ENCODE results near the gene TRAPPC10. TPM values are rescaled to one million over a fixed set of nuclear protein-coding genes. Genes with fewer than 3 reads are reported as not detected.

Gene TRAPPC10
- polyA plus RNA-seq, 1 experiment: 26.0 TPM

- no peaks in the 10 kb centered on the region for H3K9me3 ChIP-seq (ENCODE audit: control insufficient read depth, insufficient read depth, low read length)
- ChIA-PET POLR2A (no interaction called here), CTCF (no interaction called here)
- H3K4me3 ChIP-seq (ENCODE audit: low read depth, low read length): no peak overlapping the region
- H3K27me3 ChIP-seq (ENCODE audit: control insufficient read depth, insufficient read depth, low read length): no peaks in the 10 kb centered on the region
- no peak overlapping the region for H3K27ac ChIP-seq (ENCODE audit: low read depth, low read length)
- DNase-seq (ENCODE audit: low read depth, low spot score): no peak
- TF ChIP-seq CTCF (IDR thresholded peaks at IDR 0.05; ENCODE audit: low read depth, low read length): no peak
Measured at GRCh38 chr21:44043613-44044012, 31.5 kb downstream of the TRAPPC10 start.

DNA sequence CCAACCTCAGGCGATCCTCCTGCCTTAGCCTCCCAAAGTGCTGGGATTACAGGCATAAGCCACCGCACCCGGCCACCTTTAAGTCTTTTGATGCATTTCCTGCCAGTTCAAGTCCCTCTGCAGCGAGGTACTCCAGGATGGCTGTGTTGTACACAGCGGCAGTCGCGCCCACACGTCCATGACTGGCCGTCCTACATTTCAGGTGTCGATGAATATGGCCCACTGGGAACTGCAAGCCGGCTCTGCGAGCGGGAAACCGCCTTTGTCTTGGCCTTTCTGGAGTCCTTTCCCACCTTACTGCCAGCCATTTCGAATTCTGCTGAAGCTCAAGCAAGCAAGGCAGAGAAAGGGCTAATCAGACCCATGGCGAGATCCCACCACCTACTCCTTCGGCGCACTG, 34.6 kb downstream of the TRAPPC10 start:
- no peaks in the 10 kb centered on the region for H3K27me3 ChIP-seq (ENCODE audit: control insufficient read depth, insufficient read depth, low read length)
- no peak for DNase-seq (ENCODE audit: low read depth, low spot score)
- no peak for TF ChIP-seq CTCF (IDR thresholded peaks at IDR 0.05; ENCODE audit: low read depth, low read length)
- H3K27ac ChIP-seq (ENCODE audit: low read depth, low read length): no peak overlapping the region
- ChIA-PET POLR2A (no interaction called here), CTCF (interaction anchor here (0.7 kb wide), 1 partner anchor 17 kb away, joined by 5 read pairs; no protein-coding TSS in a partner anchor)
- no peaks in the 10 kb centered on the region for H3K9me3 ChIP-seq (ENCODE audit: control insufficient read depth, insufficient read depth, low read length)
- no peak overlapping the region for H3K4me3 ChIP-seq (ENCODE audit: low read depth, low read length)

- DNase-seq (ENCODE audit: low read depth, low spot score): no peak
- no peak for TF ChIP-seq CTCF (IDR thresholded peaks at IDR 0.05; ENCODE audit: low read depth, low read length)
- Histone ChIP-seq H3K4me3 (ENCODE audit: low read depth, low read length) (no peak overlapping the region), H3K27ac (ENCODE audit: low read depth, low read length) (no peak overlapping the region), H3K9me3 (ENCODE audit: control insufficient read depth, insufficient read depth, low read length) (no peaks in the 10 kb centered on the region), H3K27me3 (ENCODE audit: control insufficient read depth, insufficient read depth, low read length) (no peaks in the 10 kb centered on the region)
- ChIA-PET CTCF (interaction anchor here (0.7 kb wide), 1 partner anchor 40 kb away, joined by 6 read pairs; no protein-coding TSS in a partner anchor), POLR2A (no interaction called here)
Measured at GRCh38 chr21:44047996-44048560, 36.0 kb downstream of the TRAPPC10 start.

DNA sequence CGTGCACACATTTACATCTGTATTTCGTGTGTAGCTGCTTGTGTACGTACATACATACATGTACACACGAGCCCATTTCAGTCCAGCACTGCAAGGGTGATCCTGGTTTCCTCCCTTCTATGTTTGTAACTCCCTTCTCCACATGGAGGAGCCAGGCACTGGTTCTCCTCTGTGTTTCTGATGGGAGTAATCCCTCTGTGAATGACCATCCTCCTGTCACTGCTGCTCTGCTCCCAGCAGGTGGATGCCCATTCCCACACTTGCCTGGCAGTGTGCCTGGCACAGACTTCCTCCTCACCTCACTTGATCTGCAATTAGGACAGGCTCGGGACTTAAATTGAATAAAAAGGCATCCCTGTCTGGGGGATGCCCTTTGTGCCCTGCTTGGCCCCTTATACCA, 37.1 kb downstream of the TRAPPC10 start:
- no peak for TF ChIP-seq CTCF (IDR thresholded peaks at IDR 0.05; ENCODE audit: low read depth, low read length)
- no peak for DNase-seq (ENCODE audit: low read depth, low spot score)
- no peak overlapping the region for H3K4me3 ChIP-seq (ENCODE audit: low read depth, low read length)
- no peak overlapping the region for H3K27ac ChIP-seq (ENCODE audit: low read depth, low read length)
- H3K27me3 ChIP-seq (ENCODE audit: control insufficient read depth, insufficient read depth, low read length): no peaks in the 10 kb centered on the region
- CTCF ChIA-PET: no interaction called here
- H3K9me3 ChIP-seq (ENCODE audit: control insufficient read depth, insufficient read depth, low read length): no peaks in the 10 kb centered on the region
- POLR2A ChIA-PET: no interaction called here

DNA sequence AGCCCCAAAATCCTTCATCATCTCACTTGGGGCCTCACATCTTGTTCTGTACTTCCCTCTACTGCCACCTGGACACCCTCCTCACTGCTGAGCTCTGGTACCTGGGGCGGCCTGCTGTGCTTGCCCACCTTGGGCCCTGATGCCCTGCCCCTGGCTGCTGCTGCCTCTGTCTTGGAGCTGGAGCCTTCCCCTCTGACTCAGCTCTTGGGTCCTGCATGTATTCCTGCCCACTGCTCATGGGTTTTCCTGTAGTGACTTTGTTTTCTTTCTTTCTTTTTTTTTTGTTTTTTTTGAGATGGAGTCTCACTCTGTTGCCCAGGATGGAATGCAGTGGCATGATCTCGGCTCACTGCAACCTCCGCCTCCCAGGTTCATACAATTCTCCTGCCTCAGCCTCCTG, 37.5 kb downstream of the TRAPPC10 start:
- Histone ChIP-seq H3K4me3 (ENCODE audit: low read depth, low read length) (no peak overlapping the region), H3K27me3 (ENCODE audit: control insufficient read depth, insufficient read depth, low read length) (no peaks in the 10 kb centered on the region), H3K9me3 (ENCODE audit: control insufficient read depth, insufficient read depth, low read length) (no peaks in the 10 kb centered on the region), H3K27ac (ENCODE audit: low read depth, low read length) (no peak overlapping the region)
- DNase-seq (ENCODE audit: low read depth, low spot score): no peak
- ChIA-PET CTCF (no interaction called here), POLR2A (no interaction called here)
- TF ChIP-seq CTCF (IDR thresholded peaks at IDR 0.05; ENCODE audit: low read depth, low read length): no peak

All from AG04450 (cell line).